ENCODE results near the gene HPS4.

DNA sequence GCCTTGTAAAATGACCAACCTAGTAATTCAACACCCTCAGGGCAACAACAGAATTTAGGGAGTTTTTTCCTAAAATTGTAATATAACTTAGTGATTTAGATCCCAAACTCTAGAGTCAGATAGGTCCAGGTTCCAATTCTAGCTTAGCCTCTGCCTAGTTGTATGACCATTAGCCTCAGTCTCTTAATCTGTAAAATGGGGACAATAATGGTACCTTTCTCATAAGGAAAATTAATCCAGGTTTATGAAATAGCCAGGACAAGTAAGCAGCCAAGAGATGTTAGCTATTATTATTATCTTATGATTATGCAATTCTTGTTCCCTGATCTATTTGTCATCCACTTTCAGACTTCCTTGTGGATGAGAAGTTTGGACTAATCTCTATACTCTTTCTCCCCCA is 24.6 kb upstream of the HPS4 start:
- TF ChIP-seq EZH2 (IDR thresholded peaks at IDR 0.05): no peak
- TF ChIP-seq, protein P1, sequence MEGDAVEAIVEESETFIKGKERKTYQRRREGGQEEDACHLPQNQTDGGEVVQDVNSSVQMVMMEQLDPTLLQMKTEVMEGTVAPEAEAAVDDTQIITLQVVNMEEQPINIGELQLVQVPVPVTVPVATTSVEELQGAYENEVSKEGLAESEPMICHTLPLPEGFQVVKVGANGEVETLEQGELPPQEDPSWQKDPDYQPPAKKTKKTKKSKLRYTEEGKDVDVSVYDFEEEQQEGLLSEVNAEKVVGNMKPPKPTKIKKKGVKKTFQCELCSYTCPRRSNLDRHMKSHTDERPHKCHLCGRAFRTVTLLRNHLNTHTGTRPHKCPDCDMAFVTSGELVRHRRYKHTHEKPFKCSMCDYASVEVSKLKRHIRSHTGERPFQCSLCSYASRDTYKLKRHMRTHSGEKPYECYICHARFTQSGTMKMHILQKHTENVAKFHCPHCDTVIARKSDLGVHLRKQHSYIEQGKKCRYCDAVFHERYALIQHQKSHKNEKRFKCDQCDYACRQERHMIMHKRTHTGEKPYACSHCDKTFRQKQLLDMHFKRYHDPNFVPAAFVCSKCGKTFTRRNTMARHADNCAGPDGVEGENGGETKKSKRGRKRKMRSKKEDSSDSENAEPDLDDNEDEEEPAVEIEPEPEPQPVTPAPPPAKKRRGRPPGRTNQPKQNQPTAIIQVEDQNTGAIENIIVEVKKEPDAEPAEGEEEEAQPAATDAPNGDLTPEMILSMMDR (IDR thresholded peaks at IDR 0.05): no peak
- TF ChIP-seq EZH2phosphoT487 (IDR thresholded peaks at IDR 0.05): no peak
